Mesothelial cell of epicardium (in vitro differentiated cells): ENCODE data around the gene COX7B. TPM values are rescaled to one million over a fixed set of nuclear protein-coding genes. Genes with fewer than 3 reads are reported as not detected.
"Not testable (repeated sequence)": the region's sequence is repeated elsewhere in the genome, so short reads cannot be mapped to it uniquely, and the experiment has no call there.

Experiments
- DNase-seq, 2 experiments: peaks; one replicate each; pipeline ENCODE4 v3.0.0; 2021; ENCODE audit warnings: low spot score in 2 of 2; ENCODE audit not compliant: unreplicated experiment in 2 of 2
- H3K27ac Mint-ChIP-seq: 2 replicates; pipeline ENCODE4 v1.8.0; 2021; ENCODE audit warnings: mixed read lengths
- H3K27me3 Mint-ChIP-seq: 2 replicates; pipeline ENCODE4 v1.8.0; 2021; ENCODE audit warnings: low read depth, mixed read lengths
- H3K36me3 Mint-ChIP-seq: 2 replicates; pipeline ENCODE4 v1.8.0; 2021; ENCODE audit warnings: mixed read lengths
- H3K4me1 Mint-ChIP-seq: 2 replicates; pipeline ENCODE4 v1.8.0; 2021; ENCODE audit warnings: mixed read lengths
- H3K4me3 Mint-ChIP-seq: 2 replicates; pipeline ENCODE4 v1.8.0; 2021; ENCODE audit warnings: mild to moderate bottlenecking, moderate library complexity, mixed read lengths
- H3K9me3 Mint-ChIP-seq: 2 replicates; pipeline ENCODE4 v1.8.0; 2021; ENCODE audit warnings: mixed read lengths
- CTCF ChIP-seq: fragments of 200-600 bp; sonication (generic); IDR thresholded peaks from one replicate; pipeline ENCODE4 v1.5.0; 2021; ENCODE audit warnings: antibody characterized with exemption; ENCODE audit not compliant: unreplicated experiment
- total RNA-seq: library from RNA; stranded (reverse); gene quantifications from 3 replicates; pipeline ENCODE4 v1.2.1, GENCODE V29; 2021

COX7B gene
- total RNA-seq, 1 donor from 2014 or later = 140 TPM

GRCh38 chrX:77937291-77937690 lies 38.0 kb downstream of the COX7B start:
- no peaks in the 10 kb centered on the region for H3K27me3 Mint-ChIP-seq
- DNase-seq = no peak
- TF ChIP-seq CTCF = no peak
- peaks cover 8% of the 10 kb centered on the region for H3K9me3 Mint-ChIP-seq
- peaks cover 5% of the 10 kb centered on the region for H3K36me3 Mint-ChIP-seq
- no peak overlapping the region for H3K27ac Mint-ChIP-seq
- H3K4me3 Mint-ChIP-seq = no peak overlapping the region
- H3K4me1 Mint-ChIP-seq = no peaks in the 10 kb centered on the region

- Mint-ChIP-seq H3K9me3 (peaks cover 4% of the 10 kb centered on the region), H3K27me3 (no peaks in the 10 kb centered on the region), H3K4me1 (no peaks in the 10 kb centered on the region), H3K4me3 (no peak overlapping the region), H3K36me3 (no peaks in the 10 kb centered on the region), H3K27ac (no peak overlapping the region)
- no peak for TF ChIP-seq CTCF
- no peak for DNase-seq
Observed at GRCh38 chrX:77938083-77938680, 38.9 kb downstream of the COX7B start.

GRCh38 chrX:77945031-77945430 lies 45.8 kb downstream of the COX7B start:
- not testable (repeated sequence) for H3K9me3 Mint-ChIP-seq, H3K4me3 Mint-ChIP-seq

GRCh38 chrX:77945910-77946545 lies 46.8 kb downstream of the COX7B start:
- no peak for TF ChIP-seq CTCF
- Mint-ChIP-seq H3K4me3 (no peak overlapping the region), H3K9me3 (peaks cover 8% of the 10 kb centered on the region), H3K27ac (no peak overlapping the region), H3K4me1 (no peaks in the 10 kb centered on the region), H3K27me3 (no peaks in the 10 kb centered on the region), H3K36me3 (peaks cover 2% of the 10 kb centered on the region)
- DNase-seq = no peak

More at GRCh38 chrX:77945031-77945430, 45.8 kb downstream of the COX7B start:
- DNase-seq, H3K36me3 Mint-ChIP-seq, H3K4me1 Mint-ChIP-seq, H3K27me3 Mint-ChIP-seq, H3K27ac Mint-ChIP-seq: not testable (repeated sequence)

GRCh38 chrX:77946571-77946970 lies 47.3 kb downstream of the COX7B start:
- H3K27ac Mint-ChIP-seq = no peak overlapping the region
- peaks cover 8% of the 10 kb centered on the region for H3K9me3 Mint-ChIP-seq
- H3K4me3 Mint-ChIP-seq = no peak overlapping the region
- H3K36me3 Mint-ChIP-seq = peaks cover 2% of the 10 kb centered on the region
- no peaks in the 10 kb centered on the region for H3K4me1 Mint-ChIP-seq
- H3K27me3 Mint-ChIP-seq = no peaks in the 10 kb centered on the region
- no peak for DNase-seq
- TF ChIP-seq CTCF = peak; percentile 71

- H3K4me1 Mint-ChIP-seq = no peaks in the 10 kb centered on the region
- H3K4me3 Mint-ChIP-seq = no peak overlapping the region
- TF ChIP-seq CTCF = no peak
- H3K27me3 Mint-ChIP-seq = no peaks in the 10 kb centered on the region
- peaks cover 2% of the 10 kb centered on the region for H3K36me3 Mint-ChIP-seq
- H3K9me3 Mint-ChIP-seq = peaks cover 8% of the 10 kb centered on the region
- H3K27ac Mint-ChIP-seq = no peak overlapping the region
- no peak for DNase-seq
Observed at GRCh38 chrX:77949840-77950239, 50.6 kb downstream of the COX7B start.
